ENCODE data around the gene MUC4. TPM values are rescaled to one million over a fixed set of nuclear protein-coding genes. Genes with fewer than 3 reads are reported as not detected.
A peak's percentile ranks its signal among the peaks of the same experiment; 100 is the strongest.

Gene MUC4
- total and polyA plus RNA-seq, 9 of the 15 experiments (the other 6 are each of a cell fraction or from before 2014, with no cell fraction given) = under 0.01 to 0.21 (median 0.10) TPM; not detected in 4

- TF ChIP-seq ETV1 (tag; conservative IDR thresholded peaks at IDR 0.05; ENCODE audit: low read depth) (no peak), MAX (CRISPR knock-in tag; IDR thresholded peaks at IDR 0.05) (no peak), ZNF77 (CRISPR knock-in tag; IDR thresholded peaks at IDR 0.05) (no peak), MLX (CRISPR knock-in tag; conservative IDR thresholded peaks at IDR 0.05) (no peak), SREBF2 (CRISPR knock-in tag; IDR thresholded peaks at IDR 0.05) (no peak), ZNF146 (CRISPR knock-in tag; IDR thresholded peaks at IDR 0.05; ENCODE audit: unreplicated experiment) (peak; percentile 99), NFIX (CRISPR knock-in tag; IDR thresholded peaks at IDR 0.05; ENCODE audit: low read depth) (no peak), HMG20A (CRISPR knock-in tag; conservative IDR thresholded peaks at IDR 0.05) (no peak), ARID1B (IDR thresholded peaks at IDR 0.05) (peak; percentile 32; the same call in 1 of the 2 replicates), ZNF282 (CRISPR knock-in tag; IDR thresholded peaks at IDR 0.05) (no peak), AFF1 (IDR thresholded peaks at IDR 0.05; ENCODE audit: low read depth in 1 of 2, partially characterized antibody in 2 of 2) (peak in 1 of 2 experiments; percentile 59), RBM22 (IDR thresholded peaks at IDR 0.05; ENCODE audit: low read depth, low read length, poor library complexity, severe bottlenecking) (no peak), ATF1 (CRISPR knock-in tag; IDR thresholded peaks at IDR 0.05) (no peak), ATF1 (tag; IDR thresholded peaks at IDR 0.05) (no peak), SMARCA5 (IDR thresholded peaks at IDR 0.05) (peak; percentile 92; the same call in 1 of the 2 replicates), ZNF407 (IDR thresholded peaks at IDR 0.05; ENCODE audit: low read depth) (no peak), NCOA6 (IDR thresholded peaks at IDR 0.05) (no peak), NFRKB (IDR thresholded peaks at IDR 0.05; ENCODE audit: low read depth) (no peak)
These were observed 96.6 kb downstream of the MUC4 start (continued) for GRCh38 chr3:195715134-195715533.

Measured in K562 (cell line).